H1 (cell line): ENCODE measurements around the gene CCDC174.

Experiments used
- CHD1 ChIP-seq: IDR thresholded peaks from 2 replicates; pipeline ENCODE4 v1.6.1; 2012; ENCODE audit warnings: low read depth, low read length, improper control_type of control experiment
- CTCF ChIP-seq, 3 experiments: IDR thresholded peaks; 1 replicate in 2 of 3; 2 replicates in 1 of 3; pipeline versions ENCODE4 v1.5.1 to v1.6.1; 2011; ENCODE audit warnings: low read length in 3 of 3, mild to moderate bottlenecking in 3 of 3, inconsistent platforms in 2 of 3, low read depth in 1 of 3, moderate library complexity in 1 of 3; ENCODE audit not compliant: insufficient read depth in 1 of 3; ENCODE audit errors: control extremely low read depth in 1 of 3
- POLR2A ChIP-seq, 2 experiments: IDR thresholded peaks; 1 replicate in 1 of 2; 2 replicates in 1 of 2; pipeline ENCODE4 v1.6.1; 2011; ENCODE audit warnings: low read depth in 2 of 2, low read length in 2 of 2, mild to moderate bottlenecking in 2 of 2; ENCODE audit errors: control extremely low read depth in 1 of 2
- RFX5 ChIP-seq: IDR thresholded peaks from 2 replicates; pipeline ENCODE4 v1.6.1; 2011; ENCODE audit warnings: low read depth, low read length, improper control_type of control experiment, borderline replicate concordance

GRCh38 chr3:14663396-14664135 is 12.0 kb downstream of the CCDC174 start:
- TF ChIP-seq RFX5, result no peak
- no peak for TF ChIP-seq CHD1
- TF ChIP-seq CTCF (IDR thresholded peaks at IDR 0.05; ENCODE audit: control extremely low read depth in 1 of 3, insufficient read depth in 1 of 3, low read depth in 1 of 3, low read length in 3 of 3), result no peak
- TF ChIP-seq POLR2A (IDR thresholded peaks at IDR 0.05; ENCODE audit: control extremely low read depth in 1 of 2, low read depth in 2 of 2, low read length in 2 of 2), result no peak
